ENCODE results near the gene EID3. TPM values are rescaled to one million over a fixed set of nuclear protein-coding genes. Genes with fewer than 3 reads are reported as not detected.

EID3 gene
- total and polyA plus RNA-seq, 9 of the 15 experiments (the other 6 are each of a cell fraction or from before 2014, with no cell fraction given) = 0.07 to 3.5 (median 0.42) TPM

DNA sequence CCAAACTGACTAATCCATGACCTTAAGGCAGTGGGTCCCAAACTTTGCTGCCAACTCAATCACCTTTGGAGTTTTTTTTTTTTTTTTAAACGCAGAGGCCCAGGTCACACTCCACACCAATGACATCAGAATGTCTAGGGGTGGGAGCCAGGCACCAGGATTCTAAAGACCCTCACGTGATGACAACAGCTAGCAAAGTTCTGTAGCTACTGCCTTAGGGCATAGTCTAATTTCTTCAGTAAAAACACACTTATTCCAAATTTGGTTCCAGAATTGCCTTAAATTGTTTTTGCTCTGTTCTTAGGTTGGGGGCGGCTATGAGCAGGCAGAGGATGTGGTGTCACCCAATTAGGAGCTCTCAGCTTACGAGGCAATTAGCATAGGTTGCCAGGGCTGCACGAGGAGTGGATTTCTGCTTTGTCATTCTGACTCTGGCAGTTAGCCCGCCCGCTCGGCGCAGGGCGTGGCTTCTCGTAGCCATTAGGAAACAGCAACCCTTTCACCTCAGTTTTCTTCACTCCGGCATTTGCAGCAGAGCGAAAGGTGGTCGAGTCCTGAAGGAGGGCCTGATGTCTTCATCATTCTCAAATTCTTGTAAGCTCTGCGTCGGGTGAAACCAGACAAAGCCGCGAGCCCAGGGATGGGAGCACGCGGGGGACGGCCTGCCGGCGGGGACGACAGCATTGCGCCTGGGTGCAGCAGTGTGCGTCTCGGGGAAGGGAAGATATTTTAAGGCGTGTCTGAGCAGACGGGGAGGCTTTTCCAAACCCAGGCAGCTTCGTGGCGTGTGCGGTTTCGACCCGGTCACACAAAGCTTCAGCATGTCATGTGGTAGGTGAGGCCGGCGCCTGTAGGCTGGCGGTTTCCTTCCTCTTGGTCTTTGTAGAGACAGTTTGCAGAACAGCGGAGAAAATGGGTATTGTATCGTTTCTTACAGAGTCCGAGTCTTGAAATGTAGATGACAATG, 16.7 kb upstream of the EID3 start (continued):
- TF ChIP-seq, protein P1, sequence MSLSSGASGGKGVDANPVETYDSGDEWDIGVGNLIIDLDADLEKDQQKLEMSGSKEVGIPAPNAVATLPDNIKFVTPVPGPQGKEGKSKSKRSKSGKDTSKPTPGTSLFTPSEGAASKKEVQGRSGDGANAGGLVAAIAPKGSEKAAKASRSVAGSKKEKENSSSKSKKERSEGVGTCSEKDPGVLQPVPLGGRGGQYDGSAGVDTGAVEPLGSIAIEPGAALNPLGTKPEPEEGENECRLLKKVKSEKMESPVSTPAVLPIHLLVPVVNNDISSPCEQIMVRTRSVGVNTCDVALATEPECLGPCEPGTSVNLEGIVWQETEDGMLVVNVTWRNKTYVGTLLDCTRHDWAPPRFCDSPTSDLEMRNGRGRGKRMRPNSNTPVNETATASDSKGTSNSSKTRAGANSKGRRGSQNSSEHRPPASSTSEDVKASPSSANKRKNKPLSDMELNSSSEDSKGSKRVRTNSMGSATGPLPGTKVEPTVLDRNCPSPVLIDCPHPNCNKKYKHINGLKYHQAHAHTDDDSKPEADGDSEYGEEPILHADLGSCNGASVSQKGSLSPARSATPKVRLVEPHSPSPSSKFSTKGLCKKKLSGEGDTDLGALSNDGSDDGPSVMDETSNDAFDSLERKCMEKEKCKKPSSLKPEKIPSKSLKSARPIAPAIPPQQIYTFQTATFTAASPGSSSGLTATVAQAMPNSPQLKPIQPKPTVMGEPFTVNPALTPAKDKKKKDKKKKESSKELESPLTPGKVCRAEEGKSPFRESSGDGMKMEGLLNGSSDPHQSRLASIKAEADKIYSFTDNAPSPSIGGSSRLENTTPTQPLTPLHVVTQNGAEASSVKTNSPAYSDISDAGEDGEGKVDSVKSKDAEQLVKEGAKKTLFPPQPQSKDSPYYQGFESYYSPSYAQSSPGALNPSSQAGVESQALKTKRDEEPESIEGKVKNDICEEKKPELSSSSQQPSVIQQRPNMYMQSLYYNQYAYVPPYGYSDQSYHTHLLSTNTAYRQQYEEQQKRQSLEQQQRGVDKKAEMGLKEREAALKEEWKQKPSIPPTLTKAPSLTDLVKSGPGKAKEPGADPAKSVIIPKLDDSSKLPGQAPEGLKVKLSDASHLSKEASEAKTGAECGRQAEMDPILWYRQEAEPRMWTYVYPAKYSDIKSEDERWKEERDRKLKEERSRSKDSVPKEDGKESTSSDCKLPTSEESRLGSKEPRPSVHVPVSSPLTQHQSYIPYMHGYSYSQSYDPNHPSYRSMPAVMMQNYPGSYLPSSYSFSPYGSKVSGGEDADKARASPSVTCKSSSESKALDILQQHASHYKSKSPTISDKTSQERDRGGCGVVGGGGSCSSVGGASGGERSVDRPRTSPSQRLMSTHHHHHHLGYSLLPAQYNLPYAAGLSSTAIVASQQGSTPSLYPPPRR (CRISPR knock-in tag; IDR thresholded peaks at IDR 0.05; ENCODE audit: borderline replicate concordance) = no peak
- TF ChIP-seq SMARCB1 (IDR thresholded peaks at IDR 0.05; ENCODE audit: insufficient read length, low read depth) = no peak
- TF ChIP-seq, protein P2, sequence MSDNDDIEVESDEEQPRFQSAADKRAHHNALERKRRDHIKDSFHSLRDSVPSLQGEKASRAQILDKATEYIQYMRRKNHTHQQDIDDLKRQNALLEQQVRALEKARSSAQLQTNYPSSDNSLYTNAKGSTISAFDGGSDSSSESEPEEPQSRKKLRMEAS (CRISPR knock-in tag; IDR thresholded peaks at IDR 0.05) = peak; percentile 90
- TF ChIP-seq, protein P3, sequence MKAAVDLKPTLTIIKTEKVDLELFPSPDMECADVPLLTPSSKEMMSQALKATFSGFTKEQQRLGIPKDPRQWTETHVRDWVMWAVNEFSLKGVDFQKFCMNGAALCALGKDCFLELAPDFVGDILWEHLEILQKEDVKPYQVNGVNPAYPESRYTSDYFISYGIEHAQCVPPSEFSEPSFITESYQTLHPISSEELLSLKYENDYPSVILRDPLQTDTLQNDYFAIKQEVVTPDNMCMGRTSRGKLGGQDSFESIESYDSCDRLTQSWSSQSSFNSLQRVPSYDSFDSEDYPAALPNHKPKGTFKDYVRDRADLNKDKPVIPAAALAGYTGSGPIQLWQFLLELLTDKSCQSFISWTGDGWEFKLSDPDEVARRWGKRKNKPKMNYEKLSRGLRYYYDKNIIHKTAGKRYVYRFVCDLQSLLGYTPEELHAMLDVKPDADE (conservative IDR thresholded peaks at IDR 0.05; ENCODE audit: control insufficient read depth, low read depth, low read length) = 0 out of 2 replicates have a peak, but pooled peaks have one; percentile 65
- no peak for TF ChIP-seq ARHGAP35 (IDR thresholded peaks at IDR 0.05; ENCODE audit: partially characterized antibody)
- TF ChIP-seq ZNF274 (IDR thresholded peaks at IDR 0.05; ENCODE audit: borderline replicate concordance, low read depth, low read length) = no peak
- TF ChIP-seq ZFPM2 (CRISPR knock-in tag; IDR thresholded peaks at IDR 0.05) = no peak
- no peak for TF ChIP-seq ZNF324 (CRISPR knock-in tag; IDR thresholded peaks at IDR 0.05)
- 0 out of 2 replicates have a peak, but pooled peaks have one; percentile 32 for TF ChIP-seq ZSCAN29 (IDR thresholded peaks at IDR 0.05)
- peak; percentile 85 for TF ChIP-seq ATF7 (IDR thresholded peaks at IDR 0.05)
- TF ChIP-seq, protein P4, sequence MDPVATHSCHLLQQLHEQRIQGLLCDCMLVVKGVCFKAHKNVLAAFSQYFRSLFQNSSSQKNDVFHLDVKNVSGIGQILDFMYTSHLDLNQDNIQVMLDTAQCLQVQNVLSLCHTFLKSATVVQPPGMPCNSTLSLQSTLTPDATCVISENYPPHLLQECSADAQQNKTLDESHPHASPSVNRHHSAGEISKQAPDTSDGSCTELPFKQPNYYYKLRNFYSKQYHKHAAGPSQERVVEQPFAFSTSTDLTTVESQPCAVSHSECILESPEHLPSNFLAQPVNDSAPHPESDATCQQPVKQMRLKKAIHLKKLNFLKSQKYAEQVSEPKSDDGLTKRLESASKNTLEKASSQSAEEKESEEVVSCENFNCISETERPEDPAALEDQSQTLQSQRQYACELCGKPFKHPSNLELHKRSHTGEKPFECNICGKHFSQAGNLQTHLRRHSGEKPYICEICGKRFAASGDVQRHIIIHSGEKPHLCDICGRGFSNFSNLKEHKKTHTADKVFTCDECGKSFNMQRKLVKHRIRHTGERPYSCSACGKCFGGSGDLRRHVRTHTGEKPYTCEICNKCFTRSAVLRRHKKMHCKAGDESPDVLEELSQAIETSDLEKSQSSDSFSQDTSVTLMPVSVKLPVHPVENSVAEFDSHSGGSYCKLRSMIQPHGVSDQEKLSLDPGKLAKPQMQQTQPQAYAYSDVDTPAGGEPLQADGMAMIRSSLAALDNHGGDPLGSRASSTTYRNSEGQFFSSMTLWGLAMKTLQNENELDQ (CRISPR knock-in tag; IDR thresholded peaks at IDR 0.05; ENCODE audit: borderline replicate concordance) = no peak
- TF ChIP-seq, protein P5, sequence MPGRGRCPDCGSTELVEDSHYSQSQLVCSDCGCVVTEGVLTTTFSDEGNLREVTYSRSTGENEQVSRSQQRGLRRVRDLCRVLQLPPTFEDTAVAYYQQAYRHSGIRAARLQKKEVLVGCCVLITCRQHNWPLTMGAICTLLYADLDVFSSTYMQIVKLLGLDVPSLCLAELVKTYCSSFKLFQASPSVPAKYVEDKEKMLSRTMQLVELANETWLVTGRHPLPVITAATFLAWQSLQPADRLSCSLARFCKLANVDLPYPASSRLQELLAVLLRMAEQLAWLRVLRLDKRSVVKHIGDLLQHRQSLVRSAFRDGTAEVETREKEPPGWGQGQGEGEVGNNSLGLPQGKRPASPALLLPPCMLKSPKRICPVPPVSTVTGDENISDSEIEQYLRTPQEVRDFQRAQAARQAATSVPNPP (IDR thresholded peaks at IDR 0.05; ENCODE audit: borderline replicate concordance, insufficient read depth, insufficient read length) = no peak
- no peak for TF ChIP-seq SNIP1 (IDR thresholded peaks at IDR 0.05; ENCODE audit: low read depth)
- TF ChIP-seq ZNF436 (CRISPR knock-in tag; IDR thresholded peaks at IDR 0.05) = no peak
